Kidney (tissue), 14 donors: ENCODE results near the gene LDLRAD3. TPM values are rescaled to one million over a fixed set of nuclear protein-coding genes. Genes with fewer than 3 reads are reported as not detected.
"Not testable (repeated sequence)": the region's sequence is repeated elsewhere in the genome, so short reads cannot be mapped to it uniquely, and the experiment has no call there.

ENCODE experiments used
- DNase-seq, 5 donors: peaks; one replicate each; pipeline ENCODE4 v3.0.0-alpha.2; 2013 to 2020
- FAIRE-seq: peaks from 2 replicates; lab custom pipeline; 2012; peaks lifted over from hg19 to GRCh38; lab: Jason Lieb, UNC
- H3K27ac ChIP-seq, 2 donors: one replicate each; pipeline ENCODE4 v1.7.0; 2013; ENCODE audit warnings: low read depth in 2 of 2, low read length in 2 of 2, inconsistent platforms in 1 of 2
- H3K27me3 ChIP-seq: one replicate; pipeline ENCODE4 v1.7.1; 2013; ENCODE audit warnings: low read length, inconsistent platforms; ENCODE audit not compliant: control insufficient read depth, insufficient read depth
- H3K36me3 ChIP-seq, 3 donors: one replicate each; pipeline versions ENCODE4 v1.7.0 to v1.7.1; 2013; ENCODE audit warnings: low read length in 3 of 3, control low read depth in 1 of 3, inconsistent platforms in 1 of 3; ENCODE audit not compliant: insufficient read depth in 3 of 3, control insufficient read depth in 2 of 3
- H3K4me1 ChIP-seq, 3 donors: one replicate each; pipeline versions ENCODE4 v1.7.0 to v1.7.1; 2013; ENCODE audit warnings: low read length in 3 of 3, inconsistent platforms in 1 of 3, low read depth in 1 of 3; ENCODE audit not compliant: control insufficient read depth in 2 of 3, insufficient read depth in 2 of 3
- H3K4me3 ChIP-seq, 3 donors: one replicate each; pipeline versions ENCODE4 v1.7.0 to v1.8.1; 2013; ENCODE audit warnings: low read length in 3 of 3, control low read depth in 1 of 3, inconsistent platforms in 1 of 3
- H3K9ac ChIP-seq, 3 donors: one replicate each; pipeline versions ENCODE4 v1.7.0 to v1.7.1; 2013; ENCODE audit warnings: low read length in 3 of 3, control low read depth in 1 of 3, inconsistent platforms in 1 of 3
- H3K9me3 ChIP-seq, 3 donors: one replicate each; pipeline versions ENCODE4 v1.7.0 to v1.7.1; 2013; ENCODE audit warnings: low read length in 3 of 3, control low read depth in 1 of 3, inconsistent platforms in 1 of 3; ENCODE audit not compliant: control insufficient read depth in 2 of 3, insufficient read depth in 1 of 3
- intact Hi-C: fragments of 100-400 bp; cut with DNase I; formaldehyde crosslinking; loops from one replicate; pipeline ENCODE4 v1.11.1; 2022
- polyA plus RNA-seq: library from polyadenylated mRNA; stranded (reverse); fragments of 350-450 nt; fragmentation: Illumina TruSeq; extraction: RNeasy Lipid Tissue Mini Kit (QIAGEN cat#74804); gene quantifications from one replicate; pipeline ENCODE4 v1.2.3, GENCODE V29; 2014; ENCODE audit warnings: low read depth, low replicate concordance; ENCODE audit not compliant: insufficient read depth
- total RNA-seq: library from RNA; stranded (reverse); fragmentation: NEBNext Ultra II Directional; extraction: Animal tissue kit (Norgen Biotek cat#: 25700); gene quantifications from one replicate; pipeline ENCODE4 v1.2.1, GENCODE V29; 2021
- TF ChIP-seq, protein P1 (sequence below): IDR thresholded peaks from 3 replicates; pipeline ENCODE4 v1.5.1; 2012; ENCODE audit warnings: mild to moderate bottlenecking, moderate library complexity, borderline replicate concordance; ENCODE audit not compliant: insufficient read depth; ENCODE audit errors: extremely low read depth
- donor health status: control.
- donor health status: control.
- donor health status: control.
- donor health status: control.
- donor health status: control.
- donor health status: DM: yes; HTN: yes; CAD: no.
- donor health status: Normal renal cell carcinoma (clear cell type).

The LDLRAD3 gene
- total and polyA plus RNA-seq, 2 donors from 2014 or later = 1.2 to 14.2 TPM

DNA sequence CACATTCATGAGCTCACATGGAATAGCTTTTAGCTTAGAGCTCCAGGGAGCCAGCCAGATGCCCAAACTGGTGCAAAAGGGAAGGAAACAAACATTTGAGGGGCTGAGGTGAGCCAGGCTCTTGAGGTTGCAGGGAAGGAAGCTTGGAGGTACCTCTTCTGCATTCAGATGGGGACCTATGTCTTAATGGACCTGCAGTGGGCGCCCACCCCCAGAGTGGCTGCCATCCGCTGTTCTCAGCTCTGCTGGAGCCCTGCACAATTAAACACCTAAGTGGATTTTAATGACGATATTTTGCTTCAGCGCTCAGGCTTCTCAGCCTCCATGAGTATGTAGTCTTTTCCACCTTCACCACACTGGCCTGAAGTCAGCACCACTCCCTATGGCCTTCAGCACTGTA is 100.8 kb downstream of the LDLRAD3 start:
- TF ChIP-seq, protein P1, sequence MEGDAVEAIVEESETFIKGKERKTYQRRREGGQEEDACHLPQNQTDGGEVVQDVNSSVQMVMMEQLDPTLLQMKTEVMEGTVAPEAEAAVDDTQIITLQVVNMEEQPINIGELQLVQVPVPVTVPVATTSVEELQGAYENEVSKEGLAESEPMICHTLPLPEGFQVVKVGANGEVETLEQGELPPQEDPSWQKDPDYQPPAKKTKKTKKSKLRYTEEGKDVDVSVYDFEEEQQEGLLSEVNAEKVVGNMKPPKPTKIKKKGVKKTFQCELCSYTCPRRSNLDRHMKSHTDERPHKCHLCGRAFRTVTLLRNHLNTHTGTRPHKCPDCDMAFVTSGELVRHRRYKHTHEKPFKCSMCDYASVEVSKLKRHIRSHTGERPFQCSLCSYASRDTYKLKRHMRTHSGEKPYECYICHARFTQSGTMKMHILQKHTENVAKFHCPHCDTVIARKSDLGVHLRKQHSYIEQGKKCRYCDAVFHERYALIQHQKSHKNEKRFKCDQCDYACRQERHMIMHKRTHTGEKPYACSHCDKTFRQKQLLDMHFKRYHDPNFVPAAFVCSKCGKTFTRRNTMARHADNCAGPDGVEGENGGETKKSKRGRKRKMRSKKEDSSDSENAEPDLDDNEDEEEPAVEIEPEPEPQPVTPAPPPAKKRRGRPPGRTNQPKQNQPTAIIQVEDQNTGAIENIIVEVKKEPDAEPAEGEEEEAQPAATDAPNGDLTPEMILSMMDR = no peak
- no peak for DNase-seq
- H3K27ac ChIP-seq = no peak overlapping the region
- no peak for FAIRE-seq
- peaks cover 0 to 3% (median 0%) of the 10 kb centered on the region in 3 donors for H3K4me1 ChIP-seq
- H3K9ac ChIP-seq = no peak overlapping the region
- H3K4me3 ChIP-seq = no peak overlapping the region
- no peaks in the 10 kb centered on the region for H3K36me3 ChIP-seq
- no peaks in the 10 kb centered on the region for H3K27me3 ChIP-seq
- intact Hi-C loops = no loop called here
- no peaks in the 10 kb centered on the region for H3K9me3 ChIP-seq

DNA sequence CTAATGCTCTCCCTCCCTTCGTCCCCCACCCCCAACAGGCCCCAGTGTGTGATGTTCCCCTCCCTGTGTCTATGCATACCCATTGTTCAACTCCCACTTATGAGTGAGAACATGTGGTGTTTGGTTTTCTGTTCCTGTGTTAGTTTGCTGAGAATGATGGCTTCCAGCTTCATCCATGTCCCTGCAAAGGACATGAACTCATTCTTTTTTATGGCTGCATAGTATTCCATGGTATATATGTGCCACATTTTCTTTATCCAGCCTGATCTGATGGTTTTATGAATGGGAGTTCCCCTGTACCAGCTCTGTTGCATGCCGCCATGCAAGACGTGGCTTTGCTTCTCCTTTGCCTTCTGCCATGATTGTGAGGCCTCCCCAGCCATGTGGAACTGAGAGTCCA is 102.1 kb downstream of the LDLRAD3 start:
- H3K9ac ChIP-seq, FAIRE-seq, H3K9me3 ChIP-seq, intact Hi-C loops, H3K27me3 ChIP-seq, H3K27ac ChIP-seq, H3K36me3 ChIP-seq, H3K4me3 ChIP-seq, DNase-seq, H3K4me1 ChIP-seq: not testable (repeated sequence)

DNA sequence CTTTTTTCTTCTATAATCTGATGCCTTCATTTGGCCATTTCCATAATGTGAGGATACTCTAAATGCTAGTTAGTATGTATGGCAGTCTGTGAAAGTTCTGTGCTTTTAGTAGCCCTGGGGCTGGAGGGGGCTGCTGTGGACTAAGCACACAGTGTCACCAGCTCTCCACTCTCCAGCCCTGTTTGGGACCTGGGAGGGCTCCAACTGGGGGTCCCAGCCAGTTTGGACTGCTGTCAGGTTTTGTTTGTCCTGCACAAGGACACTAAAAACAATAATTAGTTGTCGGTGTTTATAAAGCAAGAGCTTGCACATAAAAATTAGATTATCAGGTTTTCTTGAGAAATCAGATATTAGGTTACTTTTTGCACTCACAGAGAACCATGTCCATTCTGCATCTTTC is 103.1 kb downstream of the LDLRAD3 start:
- TF ChIP-seq, protein P1 = no peak

DNA sequence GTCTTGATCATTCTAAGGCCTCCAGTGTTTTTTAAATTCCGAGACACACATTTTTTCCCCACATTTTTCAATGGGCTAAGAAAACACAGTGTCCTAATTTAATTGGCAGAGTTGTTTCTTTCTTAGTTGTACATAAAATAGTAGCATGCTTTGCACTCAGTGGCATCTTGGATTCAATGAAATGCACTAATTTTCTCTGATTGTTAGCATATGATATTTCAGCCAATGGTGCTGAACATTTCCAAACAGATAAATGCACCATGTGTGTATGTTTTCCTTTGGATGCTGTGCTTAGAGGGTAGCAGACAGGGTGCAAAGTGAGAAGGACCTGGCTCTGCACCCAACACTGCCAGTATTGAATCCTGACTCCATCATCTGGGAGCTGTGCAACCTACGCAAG is 103.5 kb downstream of the LDLRAD3 start:
- intact Hi-C loops = no loop called here
- Histone ChIP-seq H3K9me3 (no peaks in the 10 kb centered on the region), H3K9ac (no peak overlapping the region), H3K27ac (no peak overlapping the region), H3K27me3 (no peaks in the 10 kb centered on the region), H3K4me1 (peaks cover 0 to 3% (median 0%) of the 10 kb centered on the region in 3 donors), H3K36me3 (no peaks in the 10 kb centered on the region), H3K4me3 (no peak overlapping the region)
- TF ChIP-seq, protein P1 = no peak
- FAIRE-seq (no peak), DNase-seq (no peak)

More for the DNA sequence above, 103.1 kb downstream of the LDLRAD3 start:
- Histone ChIP-seq H3K4me1 (peaks cover 0 to 3% (median 0%) of the 10 kb centered on the region in 3 donors), H3K27me3 (no peaks in the 10 kb centered on the region), H3K27ac (no peak overlapping the region), H3K9me3 (no peaks in the 10 kb centered on the region), H3K36me3 (no peaks in the 10 kb centered on the region), H3K9ac (no peak overlapping the region), H3K4me3 (no peak overlapping the region)
- FAIRE-seq = no peak
- DNase-seq = no peak
- intact Hi-C loops = no loop called here
